Hippocampal formation (tissue), 2 donors: ENCODE results near the gene SUN2.
"Not testable (repeated sequence)": the region's sequence is repeated elsewhere in the genome, so short reads cannot be mapped to it uniquely, and the experiment has no call there.

ENCODE experiments used
- DNase-seq, 2 donors: peaks; one replicate each; lab custom pipeline; 2025; lab: John Stamatoyannopoulos, UW

Gene SUN2, protein sequence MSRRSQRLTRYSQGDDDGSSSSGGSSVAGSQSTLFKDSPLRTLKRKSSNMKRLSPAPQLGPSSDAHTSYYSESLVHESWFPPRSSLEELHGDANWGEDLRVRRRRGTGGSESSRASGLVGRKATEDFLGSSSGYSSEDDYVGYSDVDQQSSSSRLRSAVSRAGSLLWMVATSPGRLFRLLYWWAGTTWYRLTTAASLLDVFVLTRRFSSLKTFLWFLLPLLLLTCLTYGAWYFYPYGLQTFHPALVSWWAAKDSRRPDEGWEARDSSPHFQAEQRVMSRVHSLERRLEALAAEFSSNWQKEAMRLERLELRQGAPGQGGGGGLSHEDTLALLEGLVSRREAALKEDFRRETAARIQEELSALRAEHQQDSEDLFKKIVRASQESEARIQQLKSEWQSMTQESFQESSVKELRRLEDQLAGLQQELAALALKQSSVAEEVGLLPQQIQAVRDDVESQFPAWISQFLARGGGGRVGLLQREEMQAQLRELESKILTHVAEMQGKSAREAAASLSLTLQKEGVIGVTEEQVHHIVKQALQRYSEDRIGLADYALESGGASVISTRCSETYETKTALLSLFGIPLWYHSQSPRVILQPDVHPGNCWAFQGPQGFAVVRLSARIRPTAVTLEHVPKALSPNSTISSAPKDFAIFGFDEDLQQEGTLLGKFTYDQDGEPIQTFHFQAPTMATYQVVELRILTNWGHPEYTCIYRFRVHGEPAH

DNA sequence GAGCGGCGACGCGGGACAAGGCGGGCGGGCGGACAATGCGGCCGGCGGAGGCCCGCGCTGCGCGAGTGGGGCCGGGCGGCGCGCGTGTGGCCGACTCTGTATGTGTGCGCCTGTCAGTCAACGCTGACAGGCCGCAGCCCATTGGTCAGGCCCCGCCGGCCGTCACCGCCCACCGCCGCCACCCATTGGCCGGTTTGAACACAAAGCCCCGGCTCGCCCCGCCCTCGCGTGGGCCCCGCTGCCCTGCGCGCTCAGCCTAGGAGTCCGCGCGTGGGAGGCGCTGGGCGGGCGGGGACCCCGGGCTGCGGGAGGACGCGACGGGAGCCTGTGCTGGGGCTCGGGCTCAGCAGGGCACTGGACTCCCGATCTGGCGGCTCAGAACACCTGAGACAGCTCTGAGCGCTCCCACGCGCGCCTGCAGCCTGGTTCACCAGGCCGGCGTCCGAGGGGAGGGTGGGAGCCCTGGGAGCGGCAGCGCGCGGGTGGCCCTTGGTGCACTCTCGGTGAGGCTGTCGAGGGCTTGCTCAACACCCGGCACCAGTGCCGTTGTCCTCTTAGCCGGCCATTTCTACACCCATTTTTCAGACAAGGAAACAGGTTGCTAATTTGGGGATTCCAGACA, at the start of gene SUN2:
SUN2 (minus strand) TSS at position 88 of the 622 bp plus-strand sequence. CDS start 3,370 bp downstream, outside the sequence.
- peak; percentile 92 for DNase-seq

DNA sequence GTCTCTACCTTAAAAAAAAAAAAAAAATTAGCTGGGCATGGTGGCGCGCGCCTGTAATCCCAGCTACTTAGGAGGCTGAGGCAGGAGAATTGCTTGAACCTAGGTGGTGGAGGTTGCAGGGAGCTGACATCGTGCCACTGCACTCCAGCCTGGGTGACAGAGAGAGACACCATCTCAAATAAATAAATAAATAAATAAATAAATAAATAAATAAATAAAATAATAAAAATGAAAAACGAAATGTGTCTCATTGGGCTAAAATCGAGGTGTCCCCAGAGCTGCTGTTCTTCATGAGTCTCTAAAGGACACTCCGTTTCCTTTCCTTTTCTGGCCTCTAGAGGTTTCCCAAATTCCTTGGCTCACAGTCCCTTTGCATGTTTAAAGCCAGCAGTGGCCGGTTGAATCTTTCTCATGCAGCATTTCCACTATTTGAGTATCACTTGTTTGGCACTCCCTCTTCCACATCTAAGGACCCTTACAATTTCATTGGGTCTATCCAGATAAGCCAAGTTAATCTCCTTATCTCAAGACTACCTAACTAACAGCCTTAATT, 49.3 kb upstream of the SUN2 start:
- DNase-seq: not testable (repeated sequence)

DNA sequence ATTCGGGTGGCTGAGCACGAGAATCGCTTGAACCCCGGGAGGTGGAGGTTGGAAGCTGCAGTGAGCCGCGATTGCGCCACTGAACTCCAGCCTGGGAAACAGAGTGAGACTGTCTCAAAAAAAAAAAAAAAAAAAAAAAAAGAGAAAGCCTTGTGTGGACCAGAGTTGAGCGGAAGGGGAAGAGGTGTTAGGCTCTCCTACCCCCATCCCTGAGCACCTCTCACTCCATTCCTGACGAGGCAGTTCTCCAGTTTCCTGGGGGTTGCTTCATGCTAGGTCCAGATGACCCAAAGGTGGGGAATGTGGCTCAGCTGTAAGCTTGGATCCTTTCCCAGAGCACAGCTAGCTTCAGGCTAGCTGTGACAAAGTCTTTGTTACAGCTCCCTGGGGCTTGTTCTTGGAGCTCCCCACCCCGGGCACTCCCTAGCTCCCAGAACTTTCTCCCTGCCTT, 46.9 kb upstream of the SUN2 start:
- no peak for DNase-seq

- no peak for DNase-seq
These were observed 43.6 kb upstream of the SUN2 start for GRCh38 chr22:38799265-38800002.

DNA sequence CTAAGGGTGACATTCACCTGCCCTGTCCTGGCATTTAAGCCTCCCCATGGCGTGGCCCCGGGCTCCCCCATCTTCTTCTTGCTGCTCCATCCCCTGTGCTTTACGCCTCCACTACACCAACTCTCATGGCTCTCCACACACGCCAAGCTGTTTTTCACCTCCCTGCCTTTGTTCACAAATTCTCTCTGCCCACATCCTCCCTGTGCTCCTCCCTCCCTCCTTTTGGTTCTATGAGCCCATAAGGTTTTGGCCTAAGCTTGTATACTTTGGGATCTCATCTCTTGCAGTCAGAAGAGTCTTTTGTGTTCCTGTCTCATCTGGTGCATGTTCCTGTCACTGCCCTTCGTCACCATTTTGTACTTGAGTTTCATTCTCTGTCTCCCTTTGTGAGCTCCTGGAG, 42.7 kb upstream of the SUN2 start:
- DNase-seq: no peak

- no peak for DNase-seq
These were observed 40.6 kb upstream of the SUN2 start for GRCh38 chr22:38796262-38796957.

DNA sequence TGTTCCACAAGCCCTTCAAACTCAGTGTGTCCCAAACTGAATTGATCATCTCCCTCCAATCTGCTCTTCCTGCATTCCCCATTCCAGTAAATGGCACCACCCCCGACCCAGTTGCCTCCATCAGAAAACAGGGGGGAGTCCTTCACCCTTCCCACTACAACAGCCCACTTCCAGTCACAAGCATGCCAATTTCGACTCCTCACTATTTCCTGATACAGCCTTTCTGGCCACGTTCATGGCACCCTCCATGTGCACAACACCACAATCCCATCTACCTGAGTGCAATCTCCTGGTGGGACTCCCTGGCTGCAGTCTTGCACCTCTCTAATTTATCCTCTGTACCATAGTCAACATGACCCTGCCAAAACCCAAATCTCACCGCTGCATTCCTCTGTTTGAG, 39.8 kb upstream of the SUN2 start:
- no peak for DNase-seq

- peak; percentile 87 to 97 for DNase-seq
These were observed 38.1 kb upstream of the SUN2 start, which contains the start of gene DNAL4 for GRCh38 chr22:38793721-38794466. TSS of gene DNAL4 (minus strand) at chr22:38794143. CDS start at chr22:38782731, 11,412 bp downstream.

GRCh38 chr22:38793317-38793716, 37.5 kb upstream of the SUN2 start:
- DNase-seq: no peak

DNA sequence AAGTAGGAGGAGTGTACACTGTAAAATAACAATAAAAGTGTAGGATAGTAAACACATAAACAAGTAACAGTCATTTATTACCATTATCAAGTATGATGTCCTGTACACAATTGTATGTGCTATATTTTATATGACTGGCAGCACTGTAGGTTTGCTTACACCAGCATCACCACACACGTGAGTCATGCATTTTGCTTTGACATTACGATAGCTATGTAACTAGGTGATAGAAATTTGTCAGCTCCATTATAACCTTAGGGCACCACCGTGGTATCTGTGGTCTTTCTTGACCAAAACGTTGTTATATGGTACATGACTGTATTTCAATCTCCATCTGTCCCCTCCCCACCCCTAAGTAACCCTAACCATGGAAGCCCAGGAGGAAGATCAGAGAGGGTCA, 37.0 kb upstream of the SUN2 start:
- DNase-seq: no peak

GRCh38 chr22:38789606-38790005, 33.8 kb upstream of the SUN2 start:
- DNase-seq: no peak

DNA sequence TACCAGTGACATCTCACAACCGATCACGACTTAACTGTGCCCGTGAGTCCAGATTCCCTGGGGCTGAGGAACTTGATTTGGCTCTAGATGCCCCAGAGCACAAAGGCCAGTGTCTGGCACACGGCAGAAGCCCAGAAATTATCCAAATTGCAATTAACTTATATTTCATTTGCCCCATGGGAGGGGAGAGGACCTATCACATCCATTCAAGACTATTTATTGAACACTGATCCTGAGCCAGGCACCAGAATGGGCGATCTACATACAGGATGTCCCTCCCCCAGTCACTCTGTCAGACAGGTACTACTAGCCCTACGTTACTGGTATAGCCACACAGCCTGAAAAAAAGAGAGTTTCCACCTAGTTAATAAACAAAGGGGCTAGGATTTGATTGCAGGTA, 33.0 kb upstream of the SUN2 start:
- DNase-seq: no peak

GRCh38 chr22:38788021-38788816, 32.4 kb upstream of the SUN2 start:
- DNase-seq: no peak

DNA sequence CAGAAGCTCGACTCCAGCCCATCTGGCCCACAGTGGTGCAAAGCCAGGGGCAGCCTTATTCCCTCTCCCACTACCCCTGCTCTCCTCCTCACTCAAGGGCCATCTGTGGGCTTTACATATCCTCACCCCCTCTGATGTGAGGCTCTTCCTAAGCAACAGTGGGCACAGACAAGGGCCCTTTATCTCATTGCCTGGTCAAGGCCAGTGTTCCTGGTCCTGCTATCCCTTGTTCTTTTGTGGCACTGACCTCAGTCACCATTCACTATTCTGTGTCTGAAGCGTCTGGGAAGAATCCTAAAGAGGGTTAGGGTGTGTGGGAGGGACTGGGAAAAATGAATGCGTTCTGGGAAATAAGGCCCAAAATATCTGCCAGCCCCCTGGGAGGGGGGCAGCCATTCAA, 30.8 kb upstream of the SUN2 start:
- DNase-seq: no peak

GRCh38 chr22:38784856-38785255, 29.1 kb upstream of the SUN2 start:
- no peak for DNase-seq

GRCh38 chr22:38784035-38784434, 28.2 kb upstream of the SUN2 start:
- no peak for DNase-seq

DNA sequence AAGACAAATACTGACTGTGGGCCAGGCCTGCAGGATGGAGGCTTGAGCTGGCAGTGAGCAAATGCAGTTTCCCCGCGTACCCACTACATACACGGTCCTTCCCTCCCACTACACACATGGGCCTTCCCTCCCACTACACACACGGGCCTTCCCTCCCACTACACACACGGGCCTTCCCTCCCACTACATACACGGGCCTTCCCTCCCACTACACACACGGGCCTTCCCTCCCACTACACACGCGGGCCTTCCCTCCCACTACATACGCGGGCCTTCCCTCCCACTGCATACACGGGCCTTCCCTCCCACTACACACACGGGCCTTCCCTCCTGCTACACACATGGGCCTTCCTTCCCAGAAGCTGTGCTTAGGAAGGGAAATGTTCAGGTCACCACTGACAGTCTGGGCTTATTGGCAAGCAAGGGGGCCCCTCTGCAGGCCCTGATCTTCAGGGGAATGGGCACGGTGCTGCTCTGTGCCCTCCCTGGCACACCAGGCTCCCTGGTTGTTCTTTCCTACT, 27.4 kb upstream of the SUN2 start:
- DNase-seq: no peak

- DNase-seq: peak in 1 of 2 donors; percentile 55
These were observed 26.8 kb upstream of the SUN2 start for GRCh38 chr22:38782402-38783094.

DNA sequence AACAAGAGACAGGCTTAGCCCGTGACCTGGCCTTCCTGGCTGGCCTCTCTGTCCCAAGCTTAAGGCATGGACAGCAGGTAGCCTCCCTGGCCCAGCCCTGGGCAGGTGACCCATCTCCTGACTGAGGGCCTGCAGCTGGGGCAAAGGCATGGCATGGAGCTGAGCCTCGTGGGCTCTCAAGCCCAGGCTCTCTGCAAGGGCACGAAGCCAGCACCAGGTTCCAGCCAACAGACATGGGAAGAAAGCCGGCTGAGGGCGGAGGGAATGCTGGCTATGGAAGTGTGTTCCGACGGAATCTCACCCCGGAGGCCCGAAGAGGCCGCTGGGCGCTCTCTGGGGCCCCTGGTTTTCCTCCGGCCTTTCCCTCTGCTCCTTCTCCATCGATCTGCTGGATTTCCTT, 25.2 kb upstream of the SUN2 start:
- no peak for DNase-seq
